Large intestine (tissue), 3 donors: ENCODE results near the gene EDA. TPM values are rescaled to one million over a fixed set of nuclear protein-coding genes. Genes with fewer than 3 reads are reported as not detected.

Experiments used
- DNase-seq, 2 donors: peaks; one replicate each; pipeline versions ENCODE4 v3.0.0 to v3.0.0-alpha.2; 2013
- H3K27ac ChIP-seq: one replicate; pipeline ENCODE4 v1.5.1; 2013; ENCODE audit warnings: low read length
- H3K27me3 ChIP-seq: 2 replicates; pipeline ENCODE4 v1.6.1; 2013; ENCODE audit warnings: low read length; ENCODE audit not compliant: control insufficient read depth, insufficient read depth
- H3K36me3 ChIP-seq: 2 replicates; pipeline ENCODE4 v1.6.1; 2013; ENCODE audit warnings: low read length; ENCODE audit not compliant: control insufficient read depth, insufficient read depth
- H3K4me1 ChIP-seq: one replicate; pipeline ENCODE4 v1.6.1; 2013; ENCODE audit warnings: low read length; ENCODE audit not compliant: control insufficient read depth, insufficient read depth
- H3K4me3 ChIP-seq: one replicate; pipeline ENCODE4 v1.5.1; 2013; ENCODE audit warnings: low read length
- H3K9me3 ChIP-seq: one replicate; pipeline ENCODE4 v1.6.1; 2013; ENCODE audit warnings: mild to moderate bottlenecking, low read depth, low read length, moderate library complexity; ENCODE audit not compliant: control insufficient read depth
- WGBS: methylation state at CpG from one replicate; pipeline ENCODE4 v1.1.5; 2013; ENCODE audit warnings: low lambda C conversion rate; ENCODE audit not compliant: insufficient coverage; 5-methylcytosine and 5-hydroxymethylcytosine counted together
- polyA plus RNA-seq: library from polyadenylated mRNA; unstranded; fragments of 120-200 nt; gene quantifications from one replicate; pipeline ENCODE4 v1.2.1, GENCODE V29; 2013

The EDA gene
- polyA plus RNA-seq, 1 donor, result 25.1 TPM

GRCh38 chrX:70049925-70050324, 434.0 kb downstream of the EDA start, which contains the start of gene AWAT2:
Gene AWAT2, minus strand, starts transcription at chrX:70049938. Its CDS starts 6 bp downstream, at chrX:70049932.
- no peaks in the 10 kb centered on the region for H3K4me1 ChIP-seq
- no peak for DNase-seq
- WGBS, result no CpG with 5 or more reads among the region's 4 CpGs
- no peak within 1 kb of the TSS for H3K27ac ChIP-seq
- H3K27me3 ChIP-seq, result no peaks in the 10 kb centered on the region
- no peak within 1 kb of the TSS for H3K4me3 ChIP-seq
- no peaks in the 10 kb centered on the region for H3K36me3 ChIP-seq
- no peaks in the 10 kb centered on the region for H3K9me3 ChIP-seq

GRCh38 chrX:70052895-70053615, 437.1 kb downstream of the EDA start:
- H3K36me3 ChIP-seq, result no peaks in the 10 kb centered on the region
- H3K4me1 ChIP-seq, result no peaks in the 10 kb centered on the region
- WGBS, result no CpG with 5 or more reads among the region's 11 CpGs
- no peak overlapping the region for H3K27ac ChIP-seq
- no peak overlapping the region for H3K4me3 ChIP-seq
- no peaks in the 10 kb centered on the region for H3K9me3 ChIP-seq
- no peaks in the 10 kb centered on the region for H3K27me3 ChIP-seq
- no peak for DNase-seq

- no peaks in the 10 kb centered on the region for H3K4me1 ChIP-seq
- no peaks in the 10 kb centered on the region for H3K9me3 ChIP-seq
- no peaks in the 10 kb centered on the region for H3K27me3 ChIP-seq
- WGBS, result no CpG with 5 or more reads among the region's 5 CpGs
- no peak overlapping the region for H3K4me3 ChIP-seq
- DNase-seq, result no peak
- H3K36me3 ChIP-seq, result no peaks in the 10 kb centered on the region
- H3K27ac ChIP-seq, result no peak overlapping the region
Observed at GRCh38 chrX:70054391-70054790, 438.5 kb downstream of the EDA start.

GRCh38 chrX:70062076-70062475, 446.2 kb downstream of the EDA start, which contains the start of gene OTUD6A:
Gene OTUD6A, plus strand, starts transcription at chrX:70062457. Its CDS starts 68 bp downstream, at chrX:70062525.
- WGBS, result no CpG with 5 or more reads among the region's 14 CpGs
- Histone ChIP-seq H3K4me1 (no peaks in the 10 kb centered on the region), H3K27ac (no peak within 1 kb of the TSS), H3K36me3 (no peaks in the 10 kb centered on the region), H3K27me3 (no peaks in the 10 kb centered on the region), H3K4me3 (no peak within 1 kb of the TSS), H3K9me3 (no peaks in the 10 kb centered on the region)
- DNase-seq, result no peak

GRCh38 chrX:70062961-70063550, 447.1 kb downstream of the EDA start:
- no peak overlapping the region for H3K4me3 ChIP-seq
- WGBS, result 100% methylated on average over 2 of the region's 52 CpGs
- no peak overlapping the region for H3K27ac ChIP-seq
- H3K9me3 ChIP-seq, result no peaks in the 10 kb centered on the region
- H3K4me1 ChIP-seq, result no peaks in the 10 kb centered on the region
- H3K27me3 ChIP-seq, result no peaks in the 10 kb centered on the region
- H3K36me3 ChIP-seq, result no peaks in the 10 kb centered on the region
- no peak for DNase-seq

GRCh38 chrX:70066646-70067045, 450.7 kb downstream of the EDA start:
- no peak overlapping the region for H3K27ac ChIP-seq
- no peak overlapping the region for H3K4me3 ChIP-seq
- no peaks in the 10 kb centered on the region for H3K9me3 ChIP-seq
- no peaks in the 10 kb centered on the region for H3K4me1 ChIP-seq
- no CpG with 5 or more reads among the region's 7 CpGs for WGBS
- no peak for DNase-seq
- no peaks in the 10 kb centered on the region for H3K27me3 ChIP-seq
- H3K36me3 ChIP-seq, result no peaks in the 10 kb centered on the region

- WGBS, result no CpG with 5 or more reads among the region's 5 CpGs
- no peaks in the 10 kb centered on the region for H3K27me3 ChIP-seq
- H3K9me3 ChIP-seq, result no peaks in the 10 kb centered on the region
- H3K36me3 ChIP-seq, result no peaks in the 10 kb centered on the region
- no peaks in the 10 kb centered on the region for H3K4me1 ChIP-seq
- no peak overlapping the region for H3K27ac ChIP-seq
- no peak overlapping the region for H3K4me3 ChIP-seq
- no peak for DNase-seq
Observed at GRCh38 chrX:70079297-70079696, 463.4 kb downstream of the EDA start.

GRCh38 chrX:70079870-70080269, 464.0 kb downstream of the EDA start:
- DNase-seq, result no peak
- Histone ChIP-seq H3K36me3 (no peaks in the 10 kb centered on the region), H3K27ac (no peak overlapping the region), H3K27me3 (no peaks in the 10 kb centered on the region), H3K4me1 (no peaks in the 10 kb centered on the region), H3K9me3 (no peaks in the 10 kb centered on the region), H3K4me3 (no peak overlapping the region)
- WGBS, result no CpG with 5 or more reads among the region's 3 CpGs

GRCh38 chrX:70082723-70083122, 466.8 kb downstream of the EDA start:
- H3K9me3 ChIP-seq, result no peaks in the 10 kb centered on the region
- 100% methylated on average over 1 of the region's 4 CpGs for WGBS
- H3K36me3 ChIP-seq, result no peaks in the 10 kb centered on the region
- no peaks in the 10 kb centered on the region for H3K4me1 ChIP-seq
- no peak overlapping the region for H3K27ac ChIP-seq
- no peak overlapping the region for H3K4me3 ChIP-seq
- H3K27me3 ChIP-seq, result no peaks in the 10 kb centered on the region
- no peak for DNase-seq

GRCh38 chrX:70084592-70085240, 468.8 kb downstream of the EDA start:
- no peak for DNase-seq
- Histone ChIP-seq H3K9me3 (no peaks in the 10 kb centered on the region), H3K4me1 (no peaks in the 10 kb centered on the region), H3K27me3 (no peaks in the 10 kb centered on the region), H3K36me3 (no peaks in the 10 kb centered on the region), H3K4me3 (no peak overlapping the region), H3K27ac (no peak overlapping the region)
- no CpG with 5 or more reads among the region's 5 CpGs for WGBS
